Ovary (tissue), 9 donors: ENCODE measurements around the gene USH2A. TPM values are rescaled to one million over a fixed set of nuclear protein-coding genes. Genes with fewer than 3 reads are reported as not detected.

Experiments used
- DNase-seq, 5 donors: peaks; one replicate each; pipeline ENCODE4 v3.0.0-alpha.2; 2019 to 2020
- H3K27ac ChIP-seq, 2 donors: fragments of 200-600 bp; one replicate each; pipeline versions ENCODE4 v1.5.1 to v1.8.0; 2019 to 2022
- H3K27me3 ChIP-seq: fragments of 200-600 bp; one replicate; pipeline ENCODE4 v1.8.0; 2022
- H3K36me3 ChIP-seq: fragments of 200-600 bp; sonication (generic); one replicate; pipeline ENCODE4 v1.5.1; 2019
- H3K4me1 ChIP-seq: one replicate; pipeline ENCODE4 v1.8.1; 2013; ENCODE audit warnings: mild to moderate bottlenecking, moderate library complexity; ENCODE audit not compliant: insufficient read depth
- H3K4me3 ChIP-seq: fragments of 200-600 bp; sonication (generic); one replicate; pipeline ENCODE4 v1.5.1; 2017
- H3K9me3 ChIP-seq, 2 donors: fragments of 200-600 bp in 1 of 2; sonication (generic) in 1 of 2; one replicate each; pipeline versions ENCODE4 v1.5.1 to v1.8.1; 2013 to 2019; ENCODE audit warnings: mild to moderate bottlenecking in 1 of 2, moderate library complexity in 1 of 2
- EP300 ChIP-seq: sonication (generic); formaldehyde crosslinking; IDR thresholded peaks from one replicate; pipeline ENCODE4 v1.6.1; 2017; ENCODE audit warnings: antibody characterized with exemption
- POLR2A ChIP-seq: fragments of 450-650 bp; IDR thresholded peaks from one replicate; pipeline ENCODE4 v1.6.1; 2017; ENCODE audit warnings: antibody characterized with exemption, mild to moderate bottlenecking, moderate library complexity
- WGBS, 3 donors: extraction: QIAGEN DNeasy Blood & Tissue Kit in 1 of 3; methylation state at CpG; one replicate each; pipeline versions ENCODE4 v1.1.5 to v1.1.7; 2013 to 2017; 5-methylcytosine and 5-hydroxymethylcytosine counted together
- intact Hi-C, 4 donors: fragments of 100-400 bp; cut with DNase I; formaldehyde crosslinking; loops; one replicate each; pipeline versions ENCODE4 v1.11.0 to v1.15.1; 2022 to 2023
- polyA plus RNA-seq, 2 donors: library from polyadenylated mRNA; stranded (reverse); fragments of 200-250 nt in 1 of 2; fragments of 350-450 nt in 1 of 2; fragmentation: Illumina TruSeq in 1 of 2; extraction: RNeasy Lipid Tissue Mini Kit (QIAGEN cat#74804) in 1 of 2; gene quantifications; one replicate each; pipeline ENCODE4 v1.2.3, GENCODE V29; 2013 to 2014
- total RNA-seq, 7 donors: library from RNA; depleted of rRNA in 2 of 7; stranded (reverse); fragments of >200 nt in 2 of 7; fragmentation: NEBNext Ultra II Directional in 3 of 7; extraction: Animal tissue kit (Norgen Biotek cat#: 25700) in 3 of 7; gene quantifications; one replicate each; pipeline versions ENCODE4 v1.1.0 to v1.2.4, GENCODE V29; 2016 to 2023
- TF ChIP-seq, protein P1 (sequence below), 3 donors: fragments of 450-650 bp in 2 of 3; fragments of 200-600 bp in 1 of 3; IDR thresholded peaks; one replicate each; pipeline versions ENCODE4 v1.5.1 to v1.8.0; 2016 to 2022; ENCODE audit warnings: antibody characterized with exemption in 3 of 3, mild to moderate bottlenecking in 1 of 3
- donor health status: DM: no; HTN: no; CAD: no; lungs with moderate emphysema.
- donor health status: DM: no; HTN: no; CAD: no.
- donor health status: Bipolar disorder and iron deficiency.
- donor health status: DM: yes; HTN: yes; CAD: no.
- donor health status: DM: no; HTN: no; CAD: no.
- donor health status: DM: yes; HTN: yes; CAD: no.

USH2A gene
- total and polyA plus RNA-seq, 9 donors = 0.01 to 0.11 TPM; not detected in 7

DNA sequence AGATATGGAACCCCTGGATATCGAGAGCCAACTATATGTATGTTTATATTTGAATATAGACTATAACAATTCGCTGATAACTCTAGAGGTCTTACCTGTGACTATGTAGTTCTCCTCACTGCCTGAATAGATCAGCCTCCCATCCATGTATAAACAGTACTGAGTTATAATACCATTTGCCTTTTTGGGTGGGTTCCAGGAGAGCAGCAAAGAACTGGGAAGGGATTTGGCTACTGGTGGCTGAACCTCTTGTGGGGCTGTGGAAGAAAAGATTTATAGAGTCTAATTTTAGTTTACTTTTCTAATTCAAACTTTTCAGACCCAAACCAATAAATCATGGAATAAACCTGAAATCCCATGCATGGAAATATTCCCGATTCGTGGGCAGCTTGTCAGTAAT is 376.9 kb downstream of the USH2A start:
- WGBS, 3 donors = 69 to 73% (median 73%) methylated on average over 4 of the region's 4 CpGs
- no peak overlapping the region for H3K4me3 ChIP-seq
- H3K9me3 ChIP-seq = no peaks in the 10 kb centered on the region
- intact Hi-C loops = no loop called here
- DNase-seq = no peak
- TF ChIP-seq, protein P1, sequence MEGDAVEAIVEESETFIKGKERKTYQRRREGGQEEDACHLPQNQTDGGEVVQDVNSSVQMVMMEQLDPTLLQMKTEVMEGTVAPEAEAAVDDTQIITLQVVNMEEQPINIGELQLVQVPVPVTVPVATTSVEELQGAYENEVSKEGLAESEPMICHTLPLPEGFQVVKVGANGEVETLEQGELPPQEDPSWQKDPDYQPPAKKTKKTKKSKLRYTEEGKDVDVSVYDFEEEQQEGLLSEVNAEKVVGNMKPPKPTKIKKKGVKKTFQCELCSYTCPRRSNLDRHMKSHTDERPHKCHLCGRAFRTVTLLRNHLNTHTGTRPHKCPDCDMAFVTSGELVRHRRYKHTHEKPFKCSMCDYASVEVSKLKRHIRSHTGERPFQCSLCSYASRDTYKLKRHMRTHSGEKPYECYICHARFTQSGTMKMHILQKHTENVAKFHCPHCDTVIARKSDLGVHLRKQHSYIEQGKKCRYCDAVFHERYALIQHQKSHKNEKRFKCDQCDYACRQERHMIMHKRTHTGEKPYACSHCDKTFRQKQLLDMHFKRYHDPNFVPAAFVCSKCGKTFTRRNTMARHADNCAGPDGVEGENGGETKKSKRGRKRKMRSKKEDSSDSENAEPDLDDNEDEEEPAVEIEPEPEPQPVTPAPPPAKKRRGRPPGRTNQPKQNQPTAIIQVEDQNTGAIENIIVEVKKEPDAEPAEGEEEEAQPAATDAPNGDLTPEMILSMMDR (IDR thresholded peaks at IDR 0.05) = no peak
- TF ChIP-seq EP300 (no peak), POLR2A (no peak)
- no peak overlapping the region for H3K27ac ChIP-seq
- no peaks in the 10 kb centered on the region for H3K4me1 ChIP-seq
- no peaks in the 10 kb centered on the region for H3K27me3 ChIP-seq
- H3K36me3 ChIP-seq = no peaks in the 10 kb centered on the region

DNA sequence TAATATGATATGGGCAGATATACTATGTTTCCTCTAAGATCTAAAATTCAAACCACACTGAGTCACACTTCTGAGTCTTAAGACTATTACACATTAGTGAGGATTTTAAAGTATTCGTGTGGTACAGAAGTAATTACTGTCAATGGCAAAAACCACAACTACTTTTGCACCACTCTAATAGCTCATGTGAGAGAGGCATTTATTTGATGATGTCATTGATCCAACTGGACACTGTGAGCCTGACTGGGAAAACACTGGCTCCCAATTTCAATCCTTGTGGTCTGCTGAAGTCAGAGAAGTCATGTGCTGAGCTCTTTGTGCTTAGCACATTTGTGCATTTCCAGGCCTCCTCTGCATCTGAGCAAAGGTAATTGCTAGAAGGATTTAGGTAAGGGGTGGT is 377.8 kb downstream of the USH2A start:
- H3K9me3 ChIP-seq = no peaks in the 10 kb centered on the region
- 76 to 80% (median 78%) methylated on average over 1 of the region's 1 CpG for WGBS, 3 donors
- intact Hi-C loops = no loop called here

DNA sequence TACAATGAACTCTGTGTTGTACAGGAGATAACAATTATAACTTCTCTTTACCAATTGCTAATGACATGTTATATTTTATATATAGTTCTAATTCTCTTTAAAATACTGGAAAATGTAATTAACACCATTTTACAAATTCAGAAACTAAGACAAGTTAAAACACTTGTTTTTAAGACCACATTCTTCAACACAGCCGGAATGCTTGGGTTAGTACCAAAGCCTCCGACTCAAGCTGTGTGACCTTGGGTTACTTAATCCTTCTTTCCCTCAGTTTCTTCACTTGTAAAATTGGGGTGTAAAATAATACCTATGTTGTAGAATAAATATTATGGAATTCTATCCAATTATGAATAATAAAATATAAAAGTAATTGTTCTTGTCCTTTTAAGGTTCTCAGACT is 378.7 kb downstream of the USH2A start:
- no peak overlapping the region for H3K27ac ChIP-seq
- intact Hi-C loops = no loop called here
- 15 to 46% (median 24%) methylated on average over 2 of the region's 2 CpGs for WGBS, 3 donors
- no peaks in the 10 kb centered on the region for H3K4me1 ChIP-seq
- H3K27me3 ChIP-seq = no peaks in the 10 kb centered on the region
- H3K9me3 ChIP-seq = no peaks in the 10 kb centered on the region
- H3K36me3 ChIP-seq = no peaks in the 10 kb centered on the region
- TF ChIP-seq, protein P1 (IDR thresholded peaks at IDR 0.05) = no peak
- TF ChIP-seq POLR2A (no peak), EP300 (no peak)
- H3K4me3 ChIP-seq = no peak overlapping the region
- DNase-seq = no peak

More for the DNA sequence above, 377.8 kb downstream of the USH2A start:
- Histone ChIP-seq H3K27ac (no peak overlapping the region), H3K4me3 (no peak overlapping the region), H3K36me3 (no peaks in the 10 kb centered on the region), H3K4me1 (no peaks in the 10 kb centered on the region), H3K27me3 (no peaks in the 10 kb centered on the region)
- TF ChIP-seq EP300 (no peak), POLR2A (no peak)
- TF ChIP-seq, protein P1 (IDR thresholded peaks at IDR 0.05) = no peak
- no peak for DNase-seq

DNA sequence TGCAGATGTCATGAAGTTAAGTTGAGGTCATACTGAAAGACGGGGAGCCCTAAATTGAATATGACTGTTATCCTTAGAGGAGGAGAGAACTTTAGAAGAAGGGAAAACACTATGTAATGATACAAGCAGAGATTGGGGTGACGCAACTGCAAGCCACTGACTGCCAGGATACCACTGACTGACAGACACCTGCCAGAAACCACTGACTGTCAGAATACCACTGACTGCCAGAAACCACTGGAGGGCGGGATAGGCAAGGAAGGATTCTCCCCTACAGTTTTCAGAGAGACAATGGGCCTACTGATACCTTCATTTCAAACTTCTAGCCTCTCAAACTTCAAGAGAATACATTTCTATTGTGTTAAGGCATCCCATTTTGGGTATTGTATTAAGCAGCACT is 388.7 kb downstream of the USH2A start:
- DNase-seq = no peak
- Histone ChIP-seq H3K4me3 (no peak overlapping the region), H3K4me1 (no peaks in the 10 kb centered on the region), H3K27me3 (no peaks in the 10 kb centered on the region), H3K27ac (no peak overlapping the region), H3K36me3 (no peaks in the 10 kb centered on the region), H3K9me3 (no peaks in the 10 kb centered on the region)
- TF ChIP-seq EP300 = no peak
- intact Hi-C loops = no loop called here
- WGBS, 3 donors = 57 to 66% (median 59%) methylated on average over 3 of the region's 3 CpGs

DNA sequence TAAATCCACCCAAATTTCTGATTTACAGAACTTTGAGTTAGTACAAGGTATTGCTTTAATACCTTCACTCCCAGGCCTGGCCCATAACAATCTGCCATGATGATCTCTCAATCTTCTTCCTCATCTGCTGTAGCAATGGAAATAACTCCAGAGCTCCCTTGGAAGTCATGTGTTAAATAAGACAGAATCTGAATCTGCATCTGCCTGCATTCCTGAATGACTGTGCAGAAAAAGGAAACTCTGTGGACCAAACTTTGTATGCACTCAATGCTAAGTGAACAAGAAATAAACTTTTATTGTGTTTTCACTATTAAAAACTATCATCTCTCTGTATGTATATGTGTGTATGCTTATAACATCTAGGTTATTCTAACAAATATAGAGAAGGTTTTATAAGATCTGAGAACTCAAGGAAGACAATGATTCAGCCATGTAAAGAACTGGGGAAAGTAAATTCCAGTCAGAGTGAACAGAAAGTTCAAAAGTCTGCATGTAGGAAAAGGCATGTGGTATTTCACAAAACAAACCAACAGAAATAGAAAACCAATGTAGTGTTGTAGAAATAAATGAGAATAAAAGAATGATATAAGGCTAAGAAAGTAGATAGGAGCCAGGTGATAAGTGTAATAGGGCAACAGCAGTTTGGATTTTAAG is 390.2 kb downstream of the USH2A start:
- no peaks in the 10 kb centered on the region for H3K9me3 ChIP-seq
- no peaks in the 10 kb centered on the region for H3K4me1 ChIP-seq
- H3K36me3 ChIP-seq = no peaks in the 10 kb centered on the region
- TF ChIP-seq, protein P1 (IDR thresholded peaks at IDR 0.05) = no peak
- TF ChIP-seq POLR2A (no peak), EP300 (no peak)
- H3K4me3 ChIP-seq = no peak overlapping the region
- H3K27me3 ChIP-seq = no peaks in the 10 kb centered on the region
- DNase-seq = no peak
- no peak overlapping the region for H3K27ac ChIP-seq
- intact Hi-C loops = no loop called here
